SK-N-SH (cell line): Measurements from ENCODE around the gene LRP1-AS. TPM values are rescaled to one million over a fixed set of nuclear protein-coding genes. Genes with fewer than 3 reads are reported as not detected.

Source experiments
- CTCF ChIA-PET: fragments of 300-600, 350-600 bp; formaldehyde crosslinking; extraction: SDS; loops from one replicate; lab custom pipeline; 2021; lab: Yijun Ruan, JAX
- POLR2A ChIA-PET: fragments of 350-600 bp; sonication (Branson Sonifier 250); formaldehyde crosslinking; extraction: SDS; loops from one replicate; lab custom pipeline; 2020; ENCODE audit warnings: antibody characterized with exemption, inconsistent platforms; lab: Yijun Ruan, JAX
- DNase-seq: peaks from one replicate; pipeline ENCODE4 v3.0.0; 2012
- H2AFZ ChIP-seq: fragments of 200-600 bp; sonication (generic); 2 replicates; pipeline ENCODE4 v1.8.1; 2016; ENCODE audit warnings: antibody characterized with exemption, mild to moderate bottlenecking, low read depth
- H3F3A ChIP-seq: fragments of 200-600 bp; sonication (generic); replicated peaks from 2 replicates; pipeline ENCODE3; 2016; ENCODE audit warnings: antibody characterized with exemption, mild to moderate bottlenecking; ENCODE audit not compliant: insufficient read depth
- H3K27ac ChIP-seq, 2 experiments: fragments of 200-500 bp in 1 of 2; fragments of 200-600 bp in 1 of 2; sonication (Bioruptor generic) in 1 of 2; sonication (generic), shearing (Covaris generic) in 1 of 2; 2 replicates each; pipeline versions ENCODE4 v1.5.1 to v1.6.1; 2014 to 2016; ENCODE audit warnings: low read depth in 2 of 2, inconsistent platforms in 1 of 2, low read length in 1 of 2, mild to moderate bottlenecking in 1 of 2, mixed read lengths in 1 of 2
- H3K27me3 ChIP-seq: fragments of 200-600 bp; sonication (generic), shearing (Covaris generic); 2 replicates; pipeline ENCODE4 v1.6.1; 2016; ENCODE audit warnings: mixed run types; ENCODE audit not compliant: insufficient read depth
- H3K36me3 ChIP-seq, 2 experiments: fragments of 200-500 bp in 1 of 2; fragments of 200-600 bp in 1 of 2; sonication (Bioruptor generic) in 1 of 2; sonication (generic) in 1 of 2; replicated peaks in 1 of 2; 2 replicates each; pipeline versions ENCODE3 to v1.5.1; 2014 to 2016; ENCODE audit warnings: low read length in 1 of 2, mild to moderate bottlenecking in 1 of 2; ENCODE audit not compliant: insufficient read depth in 2 of 2, control insufficient read depth in 1 of 2
- H3K4me1 ChIP-seq, 2 experiments: fragments of 200-500 bp in 1 of 2; fragments of 200-600 bp in 1 of 2; sonication (Bioruptor generic) in 1 of 2; sonication (generic), shearing (Covaris generic) in 1 of 2; 2 replicates each; pipeline versions ENCODE4 v1.5.1 to v1.6.1; 2014 to 2016; ENCODE audit warnings: low read depth in 1 of 2, low read length in 1 of 2, mixed run types in 1 of 2; ENCODE audit not compliant: insufficient read depth in 2 of 2, control insufficient read depth in 1 of 2
- H3K4me2 ChIP-seq: fragments of 200-600 bp; sonication (generic), shearing (Covaris generic); 2 replicates; pipeline ENCODE4 v1.6.1; 2017; ENCODE audit warnings: mixed run types
- H3K4me3 ChIP-seq, 2 experiments: fragments of 200-500 bp in 1 of 2; fragments of 200-600 bp in 1 of 2; sonication (Bioruptor generic) in 1 of 2; sonication (generic), shearing (Covaris generic) in 1 of 2; 2 replicates each; pipeline versions ENCODE4 v1.5.1 to v1.8.1; 2014 to 2016; ENCODE audit warnings: low read depth in 2 of 2, inconsistent platforms in 1 of 2, low read length in 1 of 2, mild to moderate bottlenecking in 1 of 2, mixed read lengths in 1 of 2, moderate library complexity in 1 of 2
- H3K79me2 ChIP-seq: fragments of 200-600 bp; sonication (generic); 2 replicates; pipeline ENCODE4 v1.8.1; 2017; ENCODE audit warnings: mild to moderate bottlenecking; ENCODE audit not compliant: insufficient read depth
- H3K9ac ChIP-seq: fragments of 200-600 bp; sonication (generic); 2 replicates; pipeline ENCODE4 v1.6.1; 2017; ENCODE audit warnings: mixed run types
- H3K9me2 ChIP-seq: fragments of 200-600 bp; sonication (generic); 2 replicates; pipeline ENCODE4 v1.6.1; 2017; ENCODE audit warnings: mixed run types
- H3K9me3 ChIP-seq: fragments of 200-600 bp; sonication (generic); 2 replicates; pipeline ENCODE4 v1.6.1; 2017; ENCODE audit warnings: mixed run types, mild to moderate bottlenecking, moderate library complexity
- H4K20me1 ChIP-seq: fragments of 200-600 bp; sonication (generic); 2 replicates; pipeline ENCODE4 v1.6.1; 2017; ENCODE audit warnings: mild to moderate bottlenecking, mixed run types; ENCODE audit not compliant: insufficient read depth
- CTCF ChIP-seq: fragments of 200-600 bp; sonication (generic); IDR thresholded peaks from 2 replicates; pipeline ENCODE4 v1.6.1; 2017; ENCODE audit warnings: antibody characterized with exemption, mild to moderate bottlenecking, moderate library complexity
- ELF1 ChIP-seq: IDR thresholded peaks from 2 replicates; pipeline ENCODE4 v1.4.0; 2012
- EZH2phosphoT487 ChIP-seq: fragments of 200-600 bp; sonication (generic); IDR thresholded peaks from 2 replicates; pipeline ENCODE4 v1.6.1; 2017; ENCODE audit warnings: low read depth, mixed run types, mild to moderate bottlenecking, antibody characterized with exemption, moderate library complexity, borderline replicate concordance
- FOSL2 ChIP-seq: IDR thresholded peaks from 2 replicates; pipeline ENCODE4 v1.4.0; 2012; ENCODE audit warnings: low read depth, mild to moderate bottlenecking, moderate library complexity, borderline replicate concordance
- FOXM1 ChIP-seq: IDR thresholded peaks from 2 replicates; pipeline ENCODE4 v1.4.0; 2012; ENCODE audit warnings: low read depth, mild to moderate bottlenecking
- GABPA ChIP-seq: IDR thresholded peaks from 2 replicates; pipeline ENCODE4 v1.4.0; 2012; ENCODE audit warnings: low read depth, mild to moderate bottlenecking
- GATA2 ChIP-seq: sonication (generic); formaldehyde crosslinking; IDR thresholded peaks from 2 replicates; pipeline ENCODE4 v1.5.0; 2020; ENCODE audit warnings: mild to moderate bottlenecking, missing genetic modification reagents
- MAX ChIP-seq: IDR thresholded peaks from 2 replicates; pipeline ENCODE4 v1.4.0; 2012; ENCODE audit warnings: low read depth
- NFIC ChIP-seq: IDR thresholded peaks from 2 replicates; pipeline ENCODE4 v1.4.0; 2012; ENCODE audit warnings: borderline replicate concordance
- NRF1 ChIP-seq: IDR thresholded peaks from 2 replicates; pipeline ENCODE4 v1.6.1; 2012; ENCODE audit warnings: low read depth, mild to moderate bottlenecking, low read length
- PBX3 ChIP-seq: IDR thresholded peaks from 2 replicates; pipeline ENCODE4; 2012
- POLR2AphosphoS5 ChIP-seq: IDR thresholded peaks from 2 replicates; pipeline ENCODE4 v1.6.1; 2012; ENCODE audit warnings: low read depth, low read length
- RAD21 ChIP-seq: IDR thresholded peaks from 2 replicates; pipeline ENCODE4 v1.6.1; 2012; ENCODE audit warnings: mild to moderate bottlenecking, low read length
- RCOR1 ChIP-seq: fragments of 150-350 bp; IDR thresholded peaks from 2 replicates; pipeline ENCODE4 v1.6.1; 2017; ENCODE audit warnings: antibody characterized with exemption, low read length
- REST ChIP-seq: IDR thresholded peaks from 2 replicates; pipeline ENCODE4 v1.6.1; 2012; ENCODE audit warnings: mild to moderate bottlenecking, low read depth, low read length, moderate library complexity
- RFX5 ChIP-seq: IDR thresholded peaks from 2 replicates; pipeline ENCODE4 v1.6.1; 2012; ENCODE audit warnings: mild to moderate bottlenecking, improper control_type of control experiment, low read length
- RXRA ChIP-seq: IDR thresholded peaks from 2 replicates; pipeline ENCODE4 v1.4.0; 2012; ENCODE audit warnings: low read depth, mild to moderate bottlenecking, borderline replicate concordance
- SIN3A ChIP-seq: IDR thresholded peaks from 2 replicates; pipeline ENCODE4 v1.6.1; 2012; ENCODE audit warnings: low read depth, mild to moderate bottlenecking, low read length, moderate library complexity, borderline replicate concordance
- TAF1 ChIP-seq: IDR thresholded peaks from 2 replicates; pipeline ENCODE4 v1.6.1; 2012; ENCODE audit warnings: low read depth, mild to moderate bottlenecking, low read length, moderate library complexity, borderline replicate concordance
- TCF12 ChIP-seq: IDR thresholded peaks from 2 replicates; pipeline ENCODE4 v1.4.0; 2012
- USF2 ChIP-seq: fragments of 150-350 bp; IDR thresholded peaks from 2 replicates; pipeline ENCODE4 v1.6.1; 2017; ENCODE audit warnings: antibody characterized with exemption, low read length, low read depth, borderline replicate concordance
- YY1 ChIP-seq: IDR thresholded peaks from 2 replicates; pipeline ENCODE4 v1.4.0; 2012; ENCODE audit warnings: low read depth, mild to moderate bottlenecking
- ZBTB33 ChIP-seq: IDR thresholded peaks from 2 replicates; pipeline ENCODE4 v1.4.0; 2012; ENCODE audit warnings: low read depth, borderline replicate concordance
- WGBS: methylation state at CpG from one replicate; pipeline ENCODE4 v1.1.6; 2017; ENCODE audit warnings: low lambda C conversion rate; 5-methylcytosine and 5-hydroxymethylcytosine counted together
- polyA plus RNA-seq, 3 experiments: library from polyadenylated mRNA; depleted of rRNA; stranded (reverse); fragments of >200 nt; gene quantifications; 2 replicates each; pipeline ENCODE4 v1.2.3, GENCODE V29; 2012

LRP1-AS gene
- polyA plus RNA-seq, 1 of the 3 experiments (the other 2 are of a cell fraction), result not detected

GRCh38 chr12:57151741-57152630 is 4.6 kb upstream of the LRP1-AS start:
- Histone ChIP-seq H3K27ac (peak overlapping the region; percentile 84 to 97), H3K9me3 (no peaks in the 10 kb centered on the region), H2AFZ (peak overlapping the region; percentile 15; the same call in 1 of the 2 replicates), H3K9ac (peak overlapping the region; percentile 35; the same call in 1 of the 2 replicates), H3F3A (peaks cover 22% of the 10 kb centered on the region), H3K79me2 (no peaks in the 10 kb centered on the region), H3K27me3 (no peaks in the 10 kb centered on the region), H3K9me2 (no peaks in the 10 kb centered on the region), H3K36me3 (peaks cover 24 to 35% of the 10 kb centered on the region in 2 experiments), H3K4me1 (peaks cover 33 to 63% of the 10 kb centered on the region in 2 experiments), H4K20me1 (peaks cover 4% of the 10 kb centered on the region; the same call in 1 of the 2 replicates), H3K4me3 (peak overlapping the region in 1 of 2 experiments; percentile 14; a peak in 1 of 4 replicates), H3K4me2 (peak overlapping the region; percentile 64)
- WGBS, result 40% methylated on average over 14 of the region's 17 CpGs
- peak; percentile 62 for DNase-seq
- CTCF ChIA-PET, result interaction anchor here (1.0 to 33.3 kb wide), 5 partner anchors 26 to 83 kb away, joined by 4 to 616 read pairs (median 17); partner anchors contain the start of gene LRP1
- TF ChIP-seq RFX5, result no peak
- no peak for TF ChIP-seq GABPA
- no peak for TF ChIP-seq NRF1
- no peak for TF ChIP-seq ELF1
- no peak for TF ChIP-seq PBX3
- TF ChIP-seq FOSL2, result no peak
- TF ChIP-seq TAF1, result no peak
- no peak for TF ChIP-seq FOXM1
- TF ChIP-seq MAX, result no peak
- no peak for TF ChIP-seq RAD21
- TF ChIP-seq USF2, result no peak
- no peak for TF ChIP-seq RCOR1
- TF ChIP-seq TCF12, result peak; percentile 48
- no peak for TF ChIP-seq CTCF
- peak; percentile 18; the same call in 1 of the 2 replicates for TF ChIP-seq POLR2AphosphoS5
- TF ChIP-seq ZBTB33, result no peak
- TF ChIP-seq SIN3A, result no peak
- no peak for TF ChIP-seq RXRA
- no peak for TF ChIP-seq REST
- TF ChIP-seq GATA2 (CRISPR knock-in tag), result no peak
- TF ChIP-seq YY1, result no peak
- TF ChIP-seq NFIC, result peak; percentile 38; the same call in 1 of the 2 replicates
- TF ChIP-seq EZH2phosphoT487, result no peak
- POLR2A ChIA-PET, result no interaction called here
